GM11168 (cell line): ENCODE results near the gene ZNF106.

Experiments used
- in situ Hi-C: fragments of 300-500 bp; cut with MboI; formaldehyde crosslinking; loops from one replicate; pipeline ENCODE4 v1.12.0; 2022; ENCODE audit warnings: low sequenced_read_pairs; ENCODE audit not compliant: unreplicated experiment

ZNF106 gene

DNA sequence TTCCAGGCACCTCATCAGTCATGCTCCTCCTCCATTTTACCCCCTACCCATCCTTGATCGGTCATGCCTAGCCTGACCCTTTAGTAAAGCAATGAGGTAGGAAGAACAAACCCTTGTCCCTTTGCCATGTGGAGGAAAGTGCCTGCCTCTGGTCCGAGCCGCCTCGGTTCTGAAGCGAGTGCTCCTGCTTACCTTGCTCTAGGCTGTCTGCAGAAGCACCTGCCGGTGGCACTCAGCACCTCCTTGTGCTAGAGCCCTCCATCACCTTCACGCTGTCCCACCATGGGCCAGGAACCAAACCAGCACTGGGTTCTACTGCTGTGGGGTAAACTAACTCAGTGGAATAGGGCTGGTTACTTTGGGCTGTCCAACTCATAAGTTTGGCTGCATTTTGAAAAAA is 79.1 kb downstream of the ZNF106 start:
- in situ Hi-C loops: no loop called here

DNA sequence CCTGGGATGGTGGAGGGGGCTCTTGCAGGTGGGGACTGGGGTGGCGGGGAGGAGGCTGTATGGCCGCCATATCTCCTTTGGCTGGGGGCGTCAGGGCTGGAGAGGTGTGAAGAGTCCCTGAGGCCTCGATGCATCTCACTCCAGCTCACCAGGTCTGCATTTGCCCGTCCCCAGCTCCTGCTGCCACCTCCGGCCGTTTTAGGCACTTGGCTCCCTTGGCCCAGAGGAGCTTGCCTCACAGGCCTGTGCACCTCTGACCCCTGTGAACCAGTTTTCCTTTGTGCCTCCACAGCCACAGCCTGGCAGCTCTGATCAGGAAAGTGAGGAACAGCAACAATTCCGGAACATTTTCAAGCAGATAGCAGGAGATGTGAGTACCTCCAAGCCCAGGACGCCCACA is 81.9 kb downstream of the ZNF106 start:
- in situ Hi-C loops: no loop called here

DNA sequence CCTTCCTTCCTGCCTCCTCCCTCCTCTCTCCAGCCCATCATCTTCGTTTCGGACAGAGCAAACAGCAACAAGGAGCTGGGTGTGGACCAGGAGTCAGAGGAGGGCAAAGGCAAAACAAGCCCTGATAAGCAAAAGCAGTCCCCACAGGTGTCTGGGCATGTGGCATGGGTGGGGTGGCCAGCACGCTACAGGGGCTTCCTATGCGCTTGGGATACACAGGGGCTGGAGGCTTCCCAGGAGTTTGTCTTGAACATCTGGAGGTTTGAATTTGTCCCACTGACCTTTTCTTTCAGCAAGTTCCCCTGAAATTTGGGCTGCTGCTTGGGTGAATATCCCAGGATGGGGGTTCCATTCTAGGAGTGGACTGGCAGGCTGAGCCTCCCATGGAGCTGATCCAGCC is 82.8 kb downstream of the ZNF106 start:
- in situ Hi-C loops: no loop called here

DNA sequence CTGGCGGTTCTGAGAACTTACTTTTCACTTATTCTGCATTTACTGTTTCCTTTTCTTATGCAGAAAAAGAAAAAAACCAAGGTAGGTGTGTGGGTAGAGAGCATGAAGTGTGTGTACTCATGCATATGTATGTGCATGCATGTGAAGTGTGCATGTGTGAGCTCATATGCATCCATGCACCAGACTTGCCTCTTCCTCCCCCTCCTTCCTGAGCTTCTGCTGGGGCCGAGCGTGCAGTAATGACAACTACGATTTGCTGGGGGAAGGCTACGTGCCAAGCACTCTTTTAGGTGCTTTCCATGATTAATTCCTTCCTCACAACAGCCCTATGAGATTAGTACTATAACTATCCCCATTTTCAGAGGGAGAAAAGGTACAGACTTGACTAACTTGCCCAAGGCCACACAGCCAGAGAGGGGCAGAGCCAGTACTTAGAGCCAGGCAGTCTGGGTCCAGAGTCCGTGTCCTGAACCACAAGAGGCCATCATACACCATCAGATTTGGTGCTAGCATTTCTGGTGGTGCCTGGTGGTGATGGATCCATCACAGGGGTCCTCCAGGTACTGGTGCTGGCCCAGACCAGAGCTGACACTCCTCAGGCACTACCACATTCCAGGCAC is 85.0 kb downstream of the ZNF106 start:
- in situ Hi-C loops: no loop called here

DNA sequence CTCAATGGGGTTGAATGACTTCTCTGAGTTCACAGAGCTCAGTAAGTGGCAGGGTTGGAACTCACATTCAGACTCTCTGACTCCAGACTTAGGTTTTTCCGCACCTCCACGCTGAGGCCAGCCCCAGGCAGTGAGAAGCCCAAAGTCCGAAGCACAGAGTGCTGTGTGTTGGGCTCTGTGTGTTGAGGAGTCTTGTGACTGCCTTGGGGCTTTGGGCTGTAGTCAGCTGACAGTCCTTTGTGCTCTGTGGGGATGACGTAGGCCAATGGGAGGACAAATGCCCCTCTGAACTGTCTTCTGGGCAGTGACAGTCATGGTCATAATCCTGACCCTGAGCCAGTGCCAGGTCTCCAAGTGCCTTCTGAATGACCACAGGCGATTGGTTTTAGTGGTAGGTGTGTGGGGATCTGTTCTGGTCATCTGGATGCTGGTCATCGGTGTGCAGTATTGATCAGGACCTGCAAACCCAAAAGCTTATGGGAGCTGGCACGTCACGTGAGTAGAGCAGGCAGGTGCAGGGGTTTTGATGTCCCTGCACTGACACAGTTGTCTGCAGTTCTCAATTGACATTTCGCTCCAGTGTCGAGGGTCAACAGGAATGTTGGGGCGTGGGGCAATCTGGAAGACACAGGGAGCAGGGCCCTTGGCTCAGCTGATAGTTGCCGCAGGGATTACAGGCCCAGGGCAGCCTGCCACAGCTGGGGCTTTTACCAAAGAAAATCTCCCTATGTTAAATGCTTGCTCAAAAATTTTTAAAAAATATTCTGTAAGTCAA is 86.3 kb downstream of the ZNF106 start:
- in situ Hi-C loops: no loop called here

DNA sequence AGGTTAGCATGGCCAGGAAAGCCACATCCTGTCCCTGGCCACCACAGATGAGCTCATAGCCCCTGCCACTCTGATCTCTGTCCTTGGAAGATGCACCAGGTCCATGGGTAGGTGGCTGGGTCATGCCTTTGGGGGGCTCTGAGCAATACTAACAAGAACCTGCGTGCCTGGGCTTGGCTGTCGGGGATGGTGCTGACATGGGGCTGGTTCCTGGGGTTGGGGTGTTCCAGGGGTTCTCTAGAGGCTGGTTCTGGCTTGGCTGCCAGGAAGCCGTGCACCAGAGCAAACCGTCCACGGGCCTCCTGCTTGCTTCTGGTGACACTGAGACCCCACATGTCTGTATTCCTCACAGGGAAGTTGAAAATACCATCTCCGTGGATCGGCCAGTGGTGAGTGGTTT is 87.6 kb downstream of the ZNF106 start:
- in situ Hi-C loops: no loop called here

DNA sequence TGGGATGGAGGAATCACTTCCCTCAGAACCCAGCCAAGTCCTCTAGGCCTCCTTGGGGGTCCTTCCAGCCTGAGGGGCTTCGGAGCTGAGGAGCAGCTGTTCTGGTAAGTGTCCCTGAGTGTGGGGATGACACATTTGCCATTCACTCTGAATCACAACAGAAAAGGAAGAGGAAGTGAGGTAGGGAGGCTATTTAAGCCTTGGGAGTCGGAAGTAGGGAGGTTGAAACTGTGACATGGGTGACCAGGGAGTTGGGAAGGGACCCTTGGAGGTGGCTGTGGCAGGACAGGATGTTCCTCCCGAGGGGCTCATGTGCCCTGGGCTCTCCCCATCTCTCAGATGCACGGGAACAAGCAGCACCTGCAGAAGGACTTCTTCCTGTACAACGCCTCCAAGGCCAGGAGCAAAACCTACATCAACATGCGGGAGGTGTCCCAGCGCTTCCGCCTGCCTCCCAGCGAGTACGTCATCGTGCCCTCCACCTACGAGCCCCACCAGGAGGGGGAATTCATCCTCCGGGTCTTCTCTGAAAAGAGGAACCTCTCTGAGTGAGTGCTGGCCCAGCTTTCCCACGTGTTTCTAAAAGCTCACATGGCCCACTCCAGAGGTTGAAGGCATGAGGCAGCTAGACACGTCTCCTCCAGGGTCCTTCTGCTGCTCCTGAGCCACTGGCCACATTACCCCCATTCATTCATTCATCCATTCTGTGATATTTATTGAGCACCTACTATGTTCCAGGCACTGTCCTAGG is 88.3 kb downstream of the ZNF106 start:
- in situ Hi-C loops: no loop called here

DNA sequence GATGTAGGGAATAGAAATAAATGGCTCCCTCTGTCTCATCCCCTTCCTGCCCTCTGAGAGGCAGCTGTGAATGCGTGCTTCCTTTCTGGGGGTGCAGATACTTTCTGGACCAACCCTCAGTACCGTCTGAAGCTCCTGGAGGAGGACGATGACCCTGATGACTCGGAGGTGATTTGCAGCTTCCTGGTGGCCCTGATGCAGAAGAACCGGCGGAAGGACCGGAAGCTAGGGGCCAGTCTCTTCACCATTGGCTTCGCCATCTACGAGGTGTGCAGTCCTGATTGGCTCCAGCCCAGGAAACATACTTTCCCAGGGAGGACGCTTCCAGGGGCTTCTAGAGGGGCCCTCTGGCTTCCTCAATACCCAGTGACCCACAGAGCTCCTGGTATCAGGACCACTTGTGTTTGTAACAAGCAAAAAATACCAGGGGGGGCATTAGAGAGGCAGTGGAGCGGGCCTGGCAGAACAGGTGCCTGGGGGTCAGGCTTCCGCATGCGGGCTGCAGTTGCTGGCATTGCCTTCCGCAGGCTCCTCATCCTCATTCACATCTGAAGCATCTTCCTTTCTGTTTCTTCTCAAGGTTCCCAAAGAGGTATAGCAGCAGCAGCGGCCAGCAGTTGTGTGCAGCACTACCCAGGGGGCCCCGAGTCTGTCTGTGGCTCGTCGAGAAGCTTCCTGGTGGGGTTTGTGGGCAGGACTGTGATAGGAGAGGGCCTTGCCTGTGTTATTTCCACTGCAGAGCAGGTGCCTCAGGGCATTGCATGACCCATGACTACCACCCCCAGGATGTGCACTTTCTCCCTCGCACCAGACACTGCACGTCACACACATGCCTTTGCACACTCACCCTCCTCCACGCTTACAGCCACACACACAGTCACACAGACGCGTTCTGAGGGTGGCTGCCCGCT is 89.1 kb downstream of the ZNF106 start:
- in situ Hi-C loops: no loop called here

DNA sequence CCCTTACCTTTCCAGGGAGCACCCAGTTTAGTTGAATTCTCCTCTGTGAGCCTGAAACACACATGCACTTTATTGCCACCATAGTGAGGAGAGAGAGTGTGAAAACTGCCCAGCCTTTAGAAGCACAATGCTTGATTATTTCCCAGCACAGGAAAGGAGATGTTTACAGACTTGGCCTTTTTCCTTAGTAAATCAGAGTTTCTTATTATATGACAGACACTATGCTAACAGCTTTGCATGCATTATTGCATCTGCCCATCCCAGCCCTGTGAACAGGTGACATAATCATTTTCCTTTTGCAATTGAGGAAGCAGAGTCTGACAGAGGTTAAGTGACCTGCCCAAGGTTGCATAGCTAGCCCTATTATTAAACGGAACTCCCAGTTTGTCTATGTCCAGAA is 95.1 kb downstream of the ZNF106 start:
- in situ Hi-C loops: no loop called here

DNA sequence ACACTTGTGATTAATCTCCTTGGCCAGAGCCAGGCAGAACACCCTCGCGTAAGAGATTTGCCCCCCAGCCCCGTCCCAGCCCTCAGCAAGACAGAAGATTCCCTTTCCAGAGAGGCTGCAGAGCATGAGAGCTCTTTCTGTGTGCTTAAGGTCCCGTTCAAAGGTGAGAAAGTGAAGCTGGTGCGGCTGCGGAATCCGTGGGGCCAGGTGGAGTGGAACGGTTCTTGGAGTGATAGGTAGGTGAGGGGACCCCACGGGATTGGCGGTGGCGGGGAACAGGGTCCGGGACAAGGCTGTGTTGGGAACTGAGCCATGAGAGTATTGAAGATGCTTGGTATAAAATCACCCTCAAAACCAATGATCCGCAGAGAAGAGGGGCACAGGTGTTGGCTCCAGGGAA is 96.8 kb downstream of the ZNF106 start:
- in situ Hi-C loops: no loop called here

DNA sequence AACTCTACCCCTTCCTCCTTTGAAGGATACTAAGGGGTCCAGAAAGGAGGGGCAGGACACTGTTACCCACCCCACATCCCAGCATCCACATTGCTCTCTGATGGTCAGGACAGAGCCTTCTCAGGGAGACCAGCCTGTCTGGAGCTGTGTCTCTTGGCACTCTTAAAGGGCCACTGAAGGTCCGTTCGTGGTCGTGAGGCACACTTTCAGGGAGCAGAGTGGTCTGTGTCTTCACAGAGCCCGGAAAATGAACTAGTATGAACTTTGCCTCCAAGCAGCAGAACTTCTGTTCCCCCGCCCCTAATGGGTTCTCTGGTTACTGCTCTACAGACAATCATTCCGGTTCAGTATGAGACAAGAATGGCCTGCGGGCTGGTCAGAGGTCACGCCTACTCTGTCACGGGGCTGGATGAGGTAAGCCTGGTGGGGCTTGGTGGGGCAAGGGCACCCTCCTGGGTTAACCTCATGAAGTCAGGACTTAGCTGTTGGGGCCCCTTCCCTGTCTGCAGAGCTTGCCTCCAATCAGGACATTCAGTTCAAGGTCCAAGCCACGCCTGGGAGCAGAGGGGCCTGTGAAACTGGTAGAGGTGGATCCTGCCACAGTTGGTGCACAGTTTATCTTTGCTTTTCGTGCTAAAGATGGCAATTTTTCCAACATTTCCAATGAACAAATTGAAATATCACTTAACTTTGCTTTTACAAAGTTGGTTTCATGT is 98.5 kb downstream of the ZNF106 start:
- in situ Hi-C loops: no loop called here

DNA sequence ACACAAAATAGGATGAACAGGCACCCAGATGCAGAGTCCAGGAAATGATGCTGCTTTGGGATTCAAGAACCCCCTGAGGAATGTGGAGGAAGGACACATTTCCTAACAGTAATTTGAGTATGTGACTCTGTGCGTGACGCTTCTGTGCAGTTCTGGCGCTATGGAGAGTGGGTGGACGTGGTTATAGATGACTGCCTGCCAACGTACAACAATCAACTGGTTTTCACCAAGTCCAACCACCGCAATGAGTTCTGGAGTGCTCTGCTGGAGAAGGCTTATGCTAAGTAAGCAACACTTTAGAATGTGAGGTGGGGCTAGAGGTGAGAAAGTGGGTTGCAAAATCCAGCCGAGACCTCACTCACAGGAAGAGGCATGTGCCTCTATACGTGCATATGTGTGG is 103.3 kb downstream of the ZNF106 start:
- in situ Hi-C loops: no loop called here

DNA sequence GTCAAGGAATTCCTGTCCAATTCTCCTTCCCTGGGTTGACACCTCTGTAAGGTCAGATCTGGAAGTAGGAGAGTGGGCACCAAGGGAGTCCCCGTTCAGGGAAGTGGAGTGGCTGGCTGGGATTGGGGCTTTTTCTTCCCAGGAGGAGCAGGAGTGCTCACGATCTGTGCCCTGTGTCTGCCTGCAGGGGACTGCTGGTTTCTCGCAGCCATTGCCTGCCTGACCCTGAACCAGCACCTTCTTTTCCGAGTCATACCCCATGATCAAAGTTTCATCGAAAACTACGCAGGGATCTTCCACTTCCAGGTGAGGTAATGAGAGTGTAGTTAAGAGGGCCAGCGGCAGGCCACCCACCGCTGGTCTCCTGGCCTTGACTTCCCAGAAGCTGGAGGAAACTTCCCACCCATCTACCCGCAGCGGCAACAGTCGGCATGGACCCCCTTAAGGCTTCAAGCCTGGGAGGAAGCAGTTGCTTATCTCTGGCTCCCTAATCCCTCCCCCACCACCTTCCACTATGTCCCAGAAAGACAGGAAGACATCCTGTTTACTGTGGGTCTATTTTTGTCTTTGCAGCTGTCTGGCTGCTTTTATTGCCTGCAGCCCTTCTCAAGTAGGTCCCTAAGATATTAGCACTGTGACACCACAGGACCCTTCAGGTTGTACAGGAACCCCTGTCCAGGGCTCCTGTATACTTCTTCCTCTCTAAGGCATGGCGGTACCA is 104.8 kb downstream of the ZNF106 start:
- in situ Hi-C loops: no loop called here

DNA sequence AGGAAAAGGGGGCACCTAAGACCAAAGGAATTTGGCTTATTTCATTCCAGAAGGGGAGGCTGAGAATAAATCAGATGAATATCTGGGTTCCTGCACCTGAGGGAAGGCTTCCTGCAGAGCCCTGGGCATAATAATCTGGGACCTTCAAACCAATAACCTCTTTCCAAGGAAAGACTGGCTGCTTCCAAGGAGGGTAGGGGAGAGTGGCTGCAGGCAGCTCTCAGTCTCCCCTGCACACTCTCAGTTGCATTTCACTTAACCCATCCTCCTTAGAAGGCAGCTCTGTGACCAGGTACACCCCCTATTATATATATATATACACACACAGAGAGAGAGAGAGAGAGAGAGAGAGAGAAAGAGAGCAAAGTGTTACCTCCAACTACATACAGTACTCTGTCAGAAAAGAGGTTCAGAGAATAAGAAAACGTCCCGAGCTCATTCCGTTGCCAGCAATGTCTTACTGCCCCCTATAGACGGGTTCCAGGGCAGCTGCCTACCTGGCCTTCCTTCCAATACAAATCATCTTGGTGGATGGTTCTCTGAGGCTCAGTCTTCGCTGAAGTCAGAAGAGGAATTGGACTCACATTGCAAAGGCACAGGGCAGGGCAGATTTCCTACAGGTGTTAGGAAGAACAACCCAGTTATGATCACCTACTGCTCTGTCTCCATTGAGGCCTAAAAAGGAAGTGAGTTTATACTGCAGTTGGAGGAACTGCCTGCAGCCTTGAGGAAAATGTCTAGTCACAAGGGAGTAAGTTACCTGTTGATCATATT is 105.5 kb downstream of the ZNF106 start:
- in situ Hi-C loops: no loop called here

DNA sequence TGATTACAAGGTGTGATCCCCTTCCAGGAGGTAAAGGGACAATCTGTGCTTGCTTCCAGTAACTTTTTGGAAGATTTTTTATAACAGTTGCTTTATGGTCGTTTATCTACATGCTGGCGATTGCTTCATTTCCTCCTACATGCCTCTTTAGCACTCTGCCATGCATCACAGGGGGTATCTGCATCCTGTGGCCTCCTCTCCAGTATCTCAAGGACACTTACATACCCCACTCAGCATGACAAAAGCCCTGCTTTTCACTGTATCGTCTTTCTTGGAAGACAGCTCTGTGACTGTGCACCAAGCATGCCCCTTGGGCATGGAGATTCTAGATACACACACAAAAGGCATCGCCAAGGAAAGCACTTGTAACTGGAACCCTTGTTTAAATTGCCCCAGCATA is 106.3 kb downstream of the ZNF106 start:
- in situ Hi-C loops: no loop called here

DNA sequence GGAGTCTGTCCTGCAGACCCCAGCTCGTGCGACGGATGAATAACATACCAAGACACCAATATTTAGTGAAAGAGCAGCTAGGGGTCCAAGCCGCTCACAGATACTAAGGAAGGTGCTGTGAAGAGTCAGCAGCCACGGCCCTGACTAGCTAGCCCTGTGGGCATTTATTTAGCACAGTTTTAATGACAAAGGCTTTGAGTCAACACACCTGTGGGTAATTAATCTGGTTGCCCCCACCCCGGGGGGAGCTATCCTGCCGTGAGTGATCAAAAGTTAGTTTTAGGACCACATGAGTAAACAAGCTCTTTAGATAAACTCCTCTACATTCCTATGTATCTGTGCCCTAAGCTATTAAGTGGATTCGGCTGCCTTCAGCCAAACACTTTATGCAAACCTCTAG is 112.9 kb downstream of the ZNF106 start:
- in situ Hi-C loops: no loop called here

DNA sequence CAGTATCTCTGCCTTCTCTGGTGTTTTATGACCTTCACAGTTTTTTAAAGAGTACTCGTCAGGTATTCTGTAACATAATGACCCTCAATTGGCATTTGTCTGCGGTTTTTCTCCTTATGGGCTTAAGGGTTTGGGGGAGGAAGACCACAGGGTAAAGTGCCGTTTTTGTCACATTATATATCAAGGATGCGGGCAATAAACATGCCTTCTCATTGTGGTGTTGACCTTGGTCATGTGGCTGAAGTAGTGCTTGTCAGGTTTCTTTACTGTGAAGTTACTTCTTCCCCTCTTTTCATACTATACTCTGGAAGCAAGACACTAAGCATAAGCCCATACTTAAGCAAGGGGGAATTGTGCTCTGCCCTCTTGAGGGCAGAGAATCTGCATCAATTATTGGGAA is 115.0 kb downstream of the ZNF106 start:
- in situ Hi-C loops: no loop called here

DNA sequence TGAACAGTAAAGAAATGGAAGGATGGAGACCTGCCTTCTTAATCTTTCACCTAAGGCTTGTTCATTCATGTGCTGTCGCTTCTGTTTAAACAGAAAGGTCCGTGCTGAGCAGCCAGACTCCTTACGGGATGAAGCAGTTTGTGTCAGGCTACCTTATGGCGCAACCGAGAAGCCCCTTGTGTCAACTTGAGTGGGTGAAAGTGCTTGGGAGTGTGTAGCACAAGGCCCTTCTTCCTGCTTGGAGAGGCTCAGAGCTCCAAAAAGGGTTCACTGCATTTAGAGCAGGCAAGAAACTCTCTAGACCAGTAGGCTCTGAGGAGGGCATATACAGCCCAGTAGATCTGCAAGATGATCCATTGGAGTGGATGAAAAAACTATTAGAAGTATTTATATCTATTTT is 115.7 kb downstream of the ZNF106 start:
- in situ Hi-C loops: no loop called here
